ENCODE data around the gene XRN2. TPM values are rescaled to one million over a fixed set of nuclear protein-coding genes. Genes with fewer than 3 reads are reported as not detected.

The XRN2 gene
- total RNA-seq, 2 donors from 2014 or later, result 39.0 to 41.8 TPM

DNA sequence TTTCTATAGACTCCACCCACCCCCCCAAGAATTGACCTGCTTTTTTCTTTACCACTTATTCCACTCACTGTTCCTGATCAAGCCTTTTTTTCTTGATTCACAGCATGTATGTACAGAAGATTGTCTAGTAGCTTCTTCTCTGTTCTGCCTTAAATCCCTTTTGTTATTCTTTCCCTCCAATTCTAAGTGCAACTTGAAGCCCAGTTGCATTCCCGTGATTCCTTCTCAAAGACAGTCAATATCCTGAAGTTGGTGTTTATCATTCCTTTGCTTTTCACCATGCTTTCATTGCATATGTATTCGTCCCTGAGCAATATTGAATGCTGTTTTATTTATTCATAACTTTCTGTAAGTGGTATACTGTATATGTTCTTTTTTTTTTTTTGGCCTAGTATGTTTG is 21.0 kb downstream of the XRN2 start:
- intact Hi-C loops (cut with DNase I), result no loop called here
- TF ChIP-seq, protein P1, sequence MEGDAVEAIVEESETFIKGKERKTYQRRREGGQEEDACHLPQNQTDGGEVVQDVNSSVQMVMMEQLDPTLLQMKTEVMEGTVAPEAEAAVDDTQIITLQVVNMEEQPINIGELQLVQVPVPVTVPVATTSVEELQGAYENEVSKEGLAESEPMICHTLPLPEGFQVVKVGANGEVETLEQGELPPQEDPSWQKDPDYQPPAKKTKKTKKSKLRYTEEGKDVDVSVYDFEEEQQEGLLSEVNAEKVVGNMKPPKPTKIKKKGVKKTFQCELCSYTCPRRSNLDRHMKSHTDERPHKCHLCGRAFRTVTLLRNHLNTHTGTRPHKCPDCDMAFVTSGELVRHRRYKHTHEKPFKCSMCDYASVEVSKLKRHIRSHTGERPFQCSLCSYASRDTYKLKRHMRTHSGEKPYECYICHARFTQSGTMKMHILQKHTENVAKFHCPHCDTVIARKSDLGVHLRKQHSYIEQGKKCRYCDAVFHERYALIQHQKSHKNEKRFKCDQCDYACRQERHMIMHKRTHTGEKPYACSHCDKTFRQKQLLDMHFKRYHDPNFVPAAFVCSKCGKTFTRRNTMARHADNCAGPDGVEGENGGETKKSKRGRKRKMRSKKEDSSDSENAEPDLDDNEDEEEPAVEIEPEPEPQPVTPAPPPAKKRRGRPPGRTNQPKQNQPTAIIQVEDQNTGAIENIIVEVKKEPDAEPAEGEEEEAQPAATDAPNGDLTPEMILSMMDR (IDR thresholded peaks at IDR 0.05), result no peak
- no peaks in the 10 kb centered on the region for H3K36me3 ChIP-seq

DNA sequence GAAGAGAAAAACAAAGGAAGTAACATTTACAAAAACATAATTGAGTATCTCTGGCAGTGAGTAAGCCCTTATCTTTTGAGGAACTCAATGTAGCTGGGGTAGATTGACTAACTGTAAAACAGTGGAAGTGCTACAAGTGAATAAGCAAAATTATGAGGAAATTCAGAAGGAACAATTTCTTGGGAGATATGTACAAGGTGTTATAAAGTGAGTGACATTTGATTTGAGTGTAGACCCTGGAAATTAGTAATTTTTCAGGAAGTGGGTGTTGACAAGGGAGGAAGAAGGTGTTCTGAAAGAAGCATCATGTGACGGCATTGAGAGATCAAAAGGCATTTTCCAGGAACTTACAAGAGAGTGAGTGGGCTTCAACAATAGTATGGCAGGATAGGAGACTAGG is 22.2 kb downstream of the XRN2 start:
- peaks cover 4% of the 10 kb centered on the region for H3K4me1 ChIP-seq
- no peak for DNase-seq
- intact Hi-C loops (cut with DNase I), result no loop called here
- H3K4me3 ChIP-seq, result no peak overlapping the region
- H3K27me3 ChIP-seq, result no peaks in the 10 kb centered on the region
- TF ChIP-seq, protein P1 (IDR thresholded peaks at IDR 0.05), result no peak
- H3K27ac ChIP-seq, result peak overlapping the region; percentile 9
- no peaks in the 10 kb centered on the region for H3K36me3 ChIP-seq
- no peaks in the 10 kb centered on the region for H3K9me3 ChIP-seq
- no peak overlapping the region for H3K9ac ChIP-seq (ENCODE audit: low read depth in 2 of 2, low read length in 2 of 2)

More for the DNA sequence above, 21.0 kb downstream of the XRN2 start:
- no peaks in the 10 kb centered on the region for H3K27me3 ChIP-seq
- no peak overlapping the region for H3K27ac ChIP-seq
- no peak for DNase-seq
- H3K9me3 ChIP-seq, result no peaks in the 10 kb centered on the region
- peaks cover 4% of the 10 kb centered on the region for H3K4me1 ChIP-seq
- no peak overlapping the region for H3K4me3 ChIP-seq
- H3K9ac ChIP-seq (ENCODE audit: low read depth in 2 of 2, low read length in 2 of 2), result no peak overlapping the region

- TF ChIP-seq, protein P1 (IDR thresholded peaks at IDR 0.05), result no peak
Observed at GRCh38 chr20:21326700-21327099, 23.6 kb downstream of the XRN2 start.

DNA sequence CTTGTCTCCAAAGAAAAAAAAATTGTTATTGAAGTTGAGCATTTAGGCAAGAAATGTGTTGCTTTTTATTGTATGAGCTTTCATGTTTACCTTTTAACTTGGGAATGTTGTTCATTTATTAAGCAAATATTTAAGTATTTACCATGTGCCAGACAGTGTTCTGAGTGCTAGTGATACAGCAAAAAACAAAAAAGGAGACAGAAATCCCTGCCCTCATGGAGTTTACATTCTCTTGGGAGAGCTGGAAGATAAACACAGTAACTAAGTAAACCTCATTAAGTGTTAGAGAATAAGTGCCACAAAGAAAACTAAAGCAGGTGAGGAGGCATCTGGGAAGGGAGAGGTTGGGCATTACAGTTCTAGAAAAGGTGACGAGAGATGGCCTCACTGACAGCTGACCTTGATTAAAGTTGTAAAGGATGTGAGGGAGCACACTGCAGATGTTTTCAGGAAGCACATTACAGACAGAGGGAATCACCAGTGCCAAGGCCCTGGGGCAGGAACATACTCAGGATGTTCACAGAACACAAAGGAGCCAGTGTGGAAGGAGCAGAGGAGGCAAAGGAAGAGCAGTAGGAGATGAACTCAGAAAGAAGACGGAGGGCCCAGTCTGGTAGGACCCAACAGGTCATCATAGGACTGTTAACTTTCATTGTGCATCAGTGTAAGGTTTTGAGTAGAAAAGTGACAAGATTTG is 33.5 kb downstream of the XRN2 start:
- TF ChIP-seq, protein P1 (IDR thresholded peaks at IDR 0.05), result no peak
- Histone ChIP-seq H3K4me3 (no peak overlapping the region), H3K9ac (ENCODE audit: low read depth in 2 of 2, low read length in 2 of 2) (no peak overlapping the region), H3K27ac (no peak overlapping the region), H3K9me3 (no peaks in the 10 kb centered on the region), H3K4me1 (no peaks in the 10 kb centered on the region), H3K36me3 (peaks cover 11% of the 10 kb centered on the region), H3K27me3 (no peaks in the 10 kb centered on the region)
- no peak for DNase-seq
- intact Hi-C loops (cut with DNase I), result no loop called here

More at GRCh38 chr20:21326700-21327099, 23.6 kb downstream of the XRN2 start:
- H3K9ac ChIP-seq (ENCODE audit: low read depth in 2 of 2, low read length in 2 of 2), result no peak overlapping the region
- H3K9me3 ChIP-seq, result no peaks in the 10 kb centered on the region
- intact Hi-C loops (cut with DNase I), result no loop called here
- no peaks in the 10 kb centered on the region for H3K27me3 ChIP-seq
- H3K27ac ChIP-seq, result no peak overlapping the region
- DNase-seq, result no peak
- H3K36me3 ChIP-seq, result no peaks in the 10 kb centered on the region
- H3K4me3 ChIP-seq, result no peak overlapping the region
- peaks cover 4% of the 10 kb centered on the region for H3K4me1 ChIP-seq

DNA sequence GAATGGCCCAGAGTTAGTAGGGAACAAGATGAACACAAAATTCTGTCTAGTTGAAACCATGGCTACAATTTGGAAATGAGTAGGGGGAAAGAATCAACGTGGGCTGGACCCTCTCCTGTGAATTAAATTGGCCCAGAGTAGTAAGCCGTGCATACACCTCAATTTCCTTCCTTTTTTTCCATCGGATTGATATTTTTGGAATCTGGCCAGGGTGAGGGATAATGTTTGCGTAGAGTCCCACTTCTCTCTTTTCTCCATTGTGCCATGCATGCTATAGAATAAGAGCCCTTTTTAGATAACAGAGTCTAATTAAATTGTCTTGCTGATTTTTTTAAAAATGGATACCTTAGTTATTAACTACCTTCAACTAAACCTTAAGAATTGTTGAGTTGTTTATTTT is 35.2 kb downstream of the XRN2 start:
- Histone ChIP-seq H3K27me3 (no peaks in the 10 kb centered on the region), H3K27ac (no peak overlapping the region), H3K4me1 (no peaks in the 10 kb centered on the region), H3K36me3 (peaks cover 11% of the 10 kb centered on the region), H3K9me3 (no peaks in the 10 kb centered on the region), H3K4me3 (no peak overlapping the region), H3K9ac (ENCODE audit: low read depth in 2 of 2, low read length in 2 of 2) (no peak overlapping the region)
- intact Hi-C loops (cut with DNase I), result no loop called here
- TF ChIP-seq, protein P1 (IDR thresholded peaks at IDR 0.05), result no peak
- no peak for DNase-seq
